GM18520 (cell line): Measurements from ENCODE around the gene NCOA3.

Source experiments
- ATAC-seq: cut with Tn5 transposase; IDR thresholded peaks from one replicate; pipeline ENCODE4 v1.9.1; 2021; ENCODE audit not compliant: unreplicated experiment

Gene NCOA3

DNA sequence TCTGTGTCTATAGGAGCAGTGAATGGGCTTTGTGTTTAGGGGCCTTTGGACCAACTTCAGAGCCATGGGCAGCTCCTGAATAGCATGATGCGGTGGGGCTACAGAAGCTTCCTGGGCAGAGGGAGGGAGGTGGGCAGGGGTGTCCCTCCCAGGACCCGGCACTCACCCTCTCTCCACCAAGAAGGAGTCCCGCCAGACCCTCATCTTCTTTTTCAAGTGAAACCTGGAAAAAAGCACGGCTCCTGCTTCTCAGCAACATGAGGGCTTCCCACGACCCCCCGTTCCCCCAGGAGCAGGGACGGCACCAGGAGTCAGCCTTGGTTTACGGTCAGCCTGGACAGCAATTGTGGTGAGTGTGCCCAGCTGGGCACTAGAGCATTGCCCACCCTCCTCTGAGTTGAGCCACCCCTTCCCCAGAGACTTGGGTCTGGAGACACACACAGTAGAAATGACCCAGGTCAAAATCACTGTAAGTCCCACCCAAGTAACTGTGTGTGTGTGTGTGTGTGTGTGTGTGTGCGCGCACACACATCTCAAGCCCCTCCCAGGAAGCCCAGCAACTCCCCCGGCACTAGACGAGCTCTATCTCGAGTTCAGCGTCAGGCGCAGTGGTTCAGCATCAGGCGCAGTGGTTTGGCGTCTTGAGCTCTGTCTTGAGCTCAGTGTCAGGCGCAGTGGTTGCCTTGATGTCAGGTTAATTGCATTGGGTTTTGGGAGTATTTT, 175.4 kb downstream of the NCOA3 start:
- no peak for ATAC-seq

DNA sequence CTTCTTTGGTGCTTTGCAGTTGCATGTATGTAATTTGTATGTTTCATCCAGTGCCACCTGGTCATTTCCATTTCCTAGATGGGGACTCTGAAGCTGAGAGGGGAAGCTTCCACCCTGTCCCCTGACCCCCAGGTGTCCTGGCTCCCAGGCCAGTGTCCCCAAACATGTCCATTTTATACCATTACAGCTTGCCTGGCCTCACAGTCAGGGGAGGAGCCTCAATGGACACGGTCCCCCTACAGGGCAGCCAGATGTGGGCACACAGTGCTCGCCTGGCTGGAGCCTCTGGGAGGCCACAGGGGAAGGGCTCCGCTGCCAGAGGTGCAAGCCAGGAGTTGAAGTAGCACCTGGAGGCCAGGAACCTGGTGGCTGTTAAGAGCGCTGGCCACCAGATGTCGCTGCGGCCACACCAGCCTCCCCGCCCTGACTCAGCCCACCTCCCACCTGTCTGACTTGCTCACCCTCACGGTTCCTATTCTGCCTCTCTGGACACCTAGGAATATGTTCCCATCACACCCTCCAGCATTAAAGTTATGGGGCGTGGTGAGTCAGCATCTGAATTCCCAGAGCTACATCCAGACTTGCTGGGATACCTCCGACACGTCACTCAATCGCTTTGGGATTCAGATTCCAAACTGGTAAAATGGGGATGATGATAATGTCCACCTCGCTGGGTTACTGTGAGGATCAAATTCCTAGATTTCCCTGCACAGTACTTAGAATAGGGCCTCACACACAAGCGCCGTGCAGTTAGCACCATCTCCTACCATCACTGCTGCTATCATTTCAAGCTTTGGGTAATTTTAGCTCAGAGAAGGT, 176.2 kb downstream of the NCOA3 start:
- no peak for ATAC-seq

DNA sequence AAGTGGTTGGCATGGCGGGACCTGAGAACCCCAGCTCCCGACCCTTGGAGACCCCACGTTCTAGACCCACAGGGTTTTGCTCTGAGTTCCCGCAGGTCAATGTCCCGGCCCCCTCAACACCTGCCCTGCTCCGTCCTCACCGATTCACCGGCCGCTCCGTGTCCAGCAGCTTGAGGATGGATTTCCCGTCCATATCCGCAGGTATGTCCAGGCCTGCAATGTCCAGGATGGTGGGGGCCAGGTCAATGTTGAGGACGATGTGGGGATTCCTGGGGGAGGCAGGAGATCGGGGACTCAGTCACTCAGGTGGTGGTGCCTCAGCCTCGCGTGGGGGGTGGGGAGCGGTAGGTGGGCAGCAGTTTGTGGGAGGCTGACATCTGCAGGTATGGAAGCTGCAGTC, 176.8 kb downstream of the NCOA3 start:
- no peak for ATAC-seq

DNA sequence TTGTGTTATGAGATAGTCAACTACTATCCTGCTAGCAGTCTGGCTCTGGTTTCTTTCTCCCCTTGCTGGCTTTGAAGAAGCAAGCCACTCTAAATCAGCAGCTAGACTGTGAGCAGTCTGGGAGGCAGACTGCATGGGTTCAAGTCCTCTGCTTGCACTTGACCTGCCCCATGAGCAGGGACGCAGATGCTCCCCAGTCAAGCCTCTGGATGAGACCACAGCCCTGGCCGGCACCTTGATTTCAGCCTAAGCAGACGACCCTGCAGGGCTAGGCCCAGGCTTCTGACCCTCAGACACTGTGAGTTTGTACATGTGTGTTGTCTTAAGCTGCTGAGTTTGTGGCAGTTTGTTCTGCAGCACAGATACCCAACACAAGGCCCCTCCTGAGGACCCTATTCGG, 177.8 kb downstream of the NCOA3 start:
- ATAC-seq = no peak

DNA sequence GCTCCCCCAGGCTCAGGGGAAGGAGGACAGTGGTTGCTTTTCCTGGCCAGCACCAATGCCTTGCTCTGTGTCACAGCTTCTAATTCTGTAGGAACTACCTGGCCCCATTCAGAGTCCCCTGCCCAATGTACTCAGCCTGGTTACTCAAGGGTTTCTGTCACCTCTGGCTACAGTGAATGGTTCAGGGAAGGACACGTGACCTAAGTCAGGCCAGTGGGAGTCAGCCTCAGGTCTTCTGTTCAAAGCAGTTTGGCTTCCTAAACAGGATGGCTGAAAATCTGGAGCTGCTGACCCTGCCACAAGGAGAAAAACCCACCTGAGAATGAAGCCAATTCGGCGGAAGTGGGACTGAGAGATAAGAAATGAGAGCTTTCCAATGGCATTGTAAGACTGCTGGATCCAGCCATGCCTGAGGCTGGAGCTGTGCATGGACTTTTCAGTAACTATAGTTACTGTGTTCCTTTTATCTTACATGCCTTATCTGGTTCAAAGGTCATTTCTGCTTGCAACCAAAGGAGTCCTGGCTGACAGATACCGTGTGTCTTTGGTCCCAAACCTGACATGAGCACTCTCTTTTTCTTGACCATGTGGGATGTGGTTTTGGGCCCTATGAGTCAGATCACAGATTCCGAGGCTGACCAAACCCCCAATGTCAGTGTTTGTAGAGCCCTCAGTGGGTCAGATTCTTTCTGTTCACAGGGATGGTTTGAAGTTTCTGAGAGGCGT, 179.3 kb downstream of the NCOA3 start:
- ATAC-seq = no peak

DNA sequence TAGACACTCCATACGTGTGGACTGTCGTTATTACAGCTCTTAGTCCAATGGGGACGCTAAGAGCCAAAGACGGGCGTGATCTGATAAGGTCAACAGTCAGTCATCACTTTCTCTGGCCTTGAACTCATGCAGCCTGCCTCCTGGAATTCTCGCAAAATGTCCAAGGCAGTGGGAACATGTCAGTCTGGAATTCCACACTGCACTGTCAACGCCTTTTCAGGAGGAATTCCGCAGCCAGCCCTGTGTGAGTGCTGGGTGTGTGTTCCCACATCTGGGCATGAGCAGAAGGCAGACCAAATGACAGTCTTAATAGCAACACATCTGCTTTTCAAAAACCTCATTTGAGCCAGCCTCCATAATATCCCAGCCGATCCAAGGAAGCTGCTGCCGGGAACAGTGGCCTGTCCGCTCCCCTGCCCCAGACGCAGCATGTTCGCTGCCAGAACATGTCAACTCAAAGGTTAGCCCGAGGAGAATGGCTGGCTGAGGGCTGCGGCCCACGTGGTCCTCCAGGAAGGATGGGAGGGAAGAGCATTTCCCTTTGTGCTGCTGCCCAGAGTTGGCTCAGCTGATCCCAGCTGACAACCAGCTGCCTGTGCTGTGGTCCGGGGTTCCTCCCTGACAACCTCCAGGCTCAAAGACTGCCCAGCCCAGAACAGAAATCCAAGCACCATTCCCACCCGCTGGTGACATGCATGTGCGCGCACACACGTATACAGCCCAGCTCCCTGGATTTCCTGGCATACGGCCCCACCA, 180.5 kb downstream of the NCOA3 start:
- ATAC-seq = no peak

DNA sequence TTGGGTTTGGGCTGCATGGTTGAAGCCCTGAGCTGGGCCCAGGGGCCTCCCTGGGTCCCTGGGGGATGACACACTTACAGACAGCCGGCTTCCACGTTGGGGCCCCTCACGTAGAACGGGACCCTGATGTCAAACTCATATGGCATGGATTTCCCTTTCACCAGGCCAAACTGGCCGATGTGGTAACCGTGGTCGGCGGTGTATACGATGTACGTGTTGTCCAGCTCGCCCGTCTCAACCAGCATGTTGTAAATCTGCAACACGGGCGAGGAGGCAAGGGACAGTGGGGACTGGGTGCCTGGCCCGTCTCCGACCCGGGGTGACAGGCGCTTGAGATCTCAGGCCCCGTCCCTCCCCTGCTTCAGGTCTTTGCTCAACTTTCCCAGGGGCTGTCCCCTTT, 181.2 kb downstream of the NCOA3 start:
- no peak for ATAC-seq

DNA sequence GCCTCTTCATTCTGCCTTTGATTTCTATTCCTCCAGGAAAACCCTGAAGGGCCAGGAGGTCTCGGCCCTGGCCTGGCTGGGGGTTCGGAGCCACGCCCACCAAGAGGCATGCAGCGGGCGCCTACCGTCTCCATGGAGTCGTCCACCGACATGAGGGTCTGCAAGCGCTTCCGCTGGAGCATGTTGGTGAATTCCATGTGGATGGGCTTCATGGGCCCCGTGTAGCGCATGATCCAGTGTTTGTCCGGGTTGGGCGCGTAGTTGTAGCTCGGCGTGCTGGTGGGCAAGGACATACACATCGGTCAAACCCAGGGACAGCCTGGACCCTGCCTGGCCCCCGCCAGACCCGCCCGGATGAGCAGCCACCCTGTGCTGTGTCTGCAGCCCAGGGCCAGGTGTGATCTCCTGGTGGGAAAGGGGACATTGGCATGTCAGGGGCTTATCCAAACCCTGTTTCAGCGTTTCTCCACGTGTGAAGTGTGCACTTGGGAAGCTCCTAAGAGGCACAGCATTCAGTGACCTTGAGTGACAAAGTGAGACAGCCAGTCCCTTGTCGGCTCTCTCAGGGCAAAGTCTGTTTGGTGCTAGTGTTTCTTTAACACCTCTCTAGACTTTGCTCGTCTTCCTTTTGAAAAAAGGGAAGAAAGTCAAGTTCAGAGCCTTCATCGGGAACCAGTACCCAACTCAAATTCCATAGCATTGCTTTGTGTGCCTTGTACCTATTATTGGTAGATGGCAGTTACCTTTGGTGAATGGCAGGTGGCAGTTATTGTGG, 182.8 kb downstream of the NCOA3 start:
- no peak for ATAC-seq

DNA sequence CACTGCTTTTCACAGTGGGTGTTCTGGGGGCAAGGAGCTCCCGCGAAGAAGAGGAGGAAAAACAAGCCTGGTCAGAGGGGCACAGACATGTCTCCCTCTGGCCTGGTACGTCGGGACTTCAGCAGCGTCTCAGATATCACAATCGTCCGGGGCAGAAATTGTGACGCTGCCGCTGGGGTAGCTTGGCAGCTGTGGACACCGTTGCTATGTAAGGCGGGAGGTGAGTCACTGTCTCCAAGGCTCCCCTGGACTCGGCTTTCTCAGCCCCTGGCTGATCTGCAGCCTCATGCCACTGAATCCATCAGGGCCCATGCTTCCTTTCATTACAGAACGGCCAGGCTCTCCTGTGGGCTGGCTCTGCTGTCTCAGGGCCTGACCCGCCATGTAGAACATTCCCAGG, 184.9 kb downstream of the NCOA3 start:
- ATAC-seq = no peak

DNA sequence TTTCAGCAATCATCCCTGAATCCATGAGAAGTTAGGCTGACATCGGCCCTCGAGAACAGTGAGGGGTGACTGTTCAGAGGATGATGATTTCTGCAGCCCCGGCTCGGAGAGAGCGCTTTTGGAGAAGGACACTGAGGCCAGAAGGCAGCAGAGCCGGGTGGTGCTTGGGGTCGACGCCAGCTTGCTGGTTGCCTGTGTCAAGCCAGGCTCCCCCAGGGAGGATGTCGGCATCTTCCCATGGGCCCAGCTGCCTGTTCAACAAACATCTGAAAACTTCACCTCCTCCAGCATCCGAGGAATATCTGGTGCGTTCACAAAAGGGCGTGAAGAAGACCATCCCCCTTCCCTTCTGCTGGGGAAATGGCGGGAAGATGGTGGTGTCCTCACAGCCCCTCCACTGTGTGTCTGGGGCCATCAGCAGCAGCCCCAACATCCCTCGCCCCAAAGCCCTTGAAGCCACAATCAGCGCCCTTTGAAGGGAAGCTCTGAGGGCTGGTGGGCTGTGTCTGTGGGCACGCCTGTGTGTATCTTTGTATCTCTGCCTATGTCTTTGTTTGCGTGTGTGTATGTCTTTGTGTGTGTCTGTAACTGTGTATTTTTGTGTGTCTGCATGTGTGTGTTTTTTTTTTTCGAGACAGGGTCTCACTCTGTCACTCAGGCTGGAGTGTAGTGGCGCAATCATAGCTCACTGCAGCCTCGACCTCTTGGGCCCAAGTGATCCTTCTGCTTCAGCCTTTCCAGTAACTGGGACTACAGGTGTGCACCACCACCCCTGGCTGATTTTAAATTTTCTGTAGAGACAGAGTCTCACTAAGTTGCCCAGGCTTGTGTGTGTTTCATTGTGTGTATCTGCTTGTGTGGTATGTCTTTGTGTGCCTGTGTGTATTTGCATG, 185.7 kb downstream of the NCOA3 start:
- no peak for ATAC-seq

DNA sequence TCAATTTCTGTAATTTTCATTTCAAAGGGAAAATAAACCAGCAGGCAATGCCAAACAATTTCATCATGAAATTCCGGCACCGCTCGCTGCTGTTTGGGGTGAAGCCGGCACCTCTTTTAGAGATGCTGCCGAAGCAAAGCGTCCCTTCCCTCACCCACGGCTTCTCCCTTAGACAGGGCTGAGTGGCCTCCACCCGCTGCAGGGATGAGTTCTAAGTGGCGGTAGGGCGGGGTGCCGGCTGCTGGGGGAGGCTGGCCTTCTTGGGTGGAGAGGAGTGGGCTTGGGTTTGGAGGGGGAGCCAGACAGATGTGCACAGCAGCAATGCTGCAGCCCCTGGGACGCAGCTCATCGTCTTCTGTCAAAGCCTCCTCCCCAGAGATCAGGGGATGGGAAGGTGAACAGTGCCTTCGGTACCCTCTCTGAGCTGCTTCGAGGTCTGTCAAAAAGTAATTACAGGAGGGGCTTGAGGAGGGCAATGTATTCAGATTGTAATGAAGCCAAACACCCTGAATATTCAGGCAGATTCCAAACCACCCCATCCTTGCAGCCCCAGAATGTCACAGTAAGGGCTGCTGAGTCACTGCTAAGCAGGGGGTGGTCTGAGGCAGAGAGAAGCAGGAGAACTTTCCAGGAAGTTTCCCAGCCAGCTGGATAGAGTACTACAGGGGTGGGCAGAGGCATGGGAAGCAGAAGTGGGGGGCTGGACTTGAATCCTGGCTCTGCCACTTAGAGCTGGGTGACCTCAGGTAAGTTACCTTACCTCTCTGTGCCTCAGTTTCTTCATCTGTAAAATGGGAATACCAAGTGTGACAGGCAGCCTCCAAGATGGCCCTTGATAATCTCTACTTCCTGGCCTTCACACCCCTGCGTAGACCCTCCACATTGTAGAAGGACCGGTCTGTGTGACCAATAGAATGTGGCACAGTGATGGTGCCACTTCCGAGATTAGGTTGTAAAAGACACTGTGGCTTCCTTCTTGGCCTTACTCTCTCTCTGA, 187.0 kb downstream of the NCOA3 start:
- no peak for ATAC-seq

DNA sequence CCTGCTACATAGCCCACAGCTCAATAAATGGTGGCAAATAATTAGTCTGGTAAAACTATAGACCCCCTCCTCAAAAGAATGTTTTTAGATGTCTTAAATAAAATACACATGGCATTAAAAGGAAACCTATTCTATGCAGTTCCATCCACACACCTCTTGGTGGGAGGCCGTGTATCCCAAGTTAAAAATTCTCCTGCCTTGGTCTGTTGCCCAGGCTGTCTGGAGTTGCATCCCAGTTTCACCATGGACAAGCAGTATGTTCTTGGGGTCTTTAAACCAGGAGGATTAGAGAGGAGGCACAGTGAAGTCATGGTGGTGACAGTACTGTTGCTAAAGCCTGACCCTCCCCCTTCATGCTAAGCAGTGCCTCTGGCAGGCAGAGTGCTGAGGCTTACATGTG, 188.0 kb downstream of the NCOA3 start:
- ATAC-seq = no peak

DNA sequence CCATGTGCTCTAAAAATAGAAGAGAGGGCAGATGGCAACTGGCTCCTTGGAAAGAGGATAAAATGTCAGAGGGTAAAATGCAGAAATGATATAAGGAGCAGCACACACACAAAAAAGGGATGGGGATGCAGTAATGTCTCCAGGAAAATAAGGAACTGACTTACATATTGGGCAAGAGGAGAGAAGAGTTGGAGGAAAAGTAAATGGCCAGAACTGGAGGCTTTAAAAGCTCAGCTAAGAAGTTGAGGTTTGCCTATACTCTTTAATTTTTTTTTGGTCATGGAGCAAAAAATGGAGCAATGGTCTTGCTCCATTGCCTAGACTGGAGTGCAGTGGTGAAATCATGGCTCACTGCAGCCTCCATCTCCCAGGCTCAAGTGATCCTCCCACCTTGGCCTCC, 189.9 kb downstream of the NCOA3 start:
- no peak for ATAC-seq

DNA sequence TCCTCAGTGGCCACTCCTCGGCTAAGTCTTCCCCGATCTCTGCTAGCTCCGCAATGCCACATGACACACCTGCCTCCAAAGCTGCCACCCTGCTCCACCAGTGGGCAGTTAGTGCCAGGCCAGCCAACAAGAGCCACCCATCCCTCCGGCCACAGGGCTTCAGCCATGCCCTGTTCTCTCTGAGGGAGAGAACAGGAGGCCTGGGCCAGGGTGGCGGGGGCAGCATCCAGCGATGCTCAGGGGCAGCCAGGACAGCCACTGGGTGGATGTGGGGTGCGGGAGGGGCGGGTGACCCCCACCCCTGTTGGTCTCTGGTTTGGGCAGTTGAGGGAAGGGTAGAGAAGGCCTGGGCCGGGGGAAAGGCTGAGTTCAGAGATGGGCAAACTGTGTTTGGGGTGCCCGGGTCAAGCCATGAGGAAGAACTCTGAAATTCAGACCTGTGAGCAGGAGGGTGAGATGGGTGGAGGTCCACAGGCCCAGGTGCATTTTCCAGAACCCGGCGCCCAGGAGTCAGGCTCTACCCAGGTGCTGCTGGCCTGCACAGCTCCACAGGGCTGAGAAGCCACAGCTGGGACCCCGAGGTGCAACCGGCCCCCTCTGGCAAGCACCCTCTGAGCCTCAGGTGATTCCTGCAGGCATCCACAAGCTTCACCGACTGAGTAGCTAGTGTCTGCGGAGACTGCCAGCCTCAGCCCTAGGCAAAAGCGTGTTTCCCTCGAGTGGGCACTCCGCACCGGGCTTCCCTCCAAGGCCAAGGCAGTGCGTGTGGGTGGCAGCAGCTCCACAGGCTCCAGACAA, 192.5 kb downstream of the NCOA3 start:
- ATAC-seq = no peak

DNA sequence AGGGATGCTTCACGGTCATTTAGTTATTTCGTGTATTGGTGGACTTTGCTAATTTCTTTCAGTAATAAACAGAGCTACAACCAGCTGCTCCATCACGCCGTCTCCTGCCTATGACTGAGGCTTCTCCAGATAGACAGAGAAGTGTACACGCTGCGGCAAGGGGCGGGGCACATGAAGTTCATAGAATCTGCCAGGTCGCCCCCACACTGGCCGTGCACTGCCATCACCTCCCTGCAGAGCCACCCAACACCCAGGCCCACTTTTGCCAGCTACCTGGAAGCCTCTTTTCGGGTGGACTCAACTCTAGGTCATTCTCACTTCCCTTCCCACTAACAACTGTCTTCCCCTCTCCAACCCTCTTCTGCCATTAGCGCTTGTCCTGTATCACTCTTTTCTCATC, 195.2 kb downstream of the NCOA3 start:
- ATAC-seq = no peak

DNA sequence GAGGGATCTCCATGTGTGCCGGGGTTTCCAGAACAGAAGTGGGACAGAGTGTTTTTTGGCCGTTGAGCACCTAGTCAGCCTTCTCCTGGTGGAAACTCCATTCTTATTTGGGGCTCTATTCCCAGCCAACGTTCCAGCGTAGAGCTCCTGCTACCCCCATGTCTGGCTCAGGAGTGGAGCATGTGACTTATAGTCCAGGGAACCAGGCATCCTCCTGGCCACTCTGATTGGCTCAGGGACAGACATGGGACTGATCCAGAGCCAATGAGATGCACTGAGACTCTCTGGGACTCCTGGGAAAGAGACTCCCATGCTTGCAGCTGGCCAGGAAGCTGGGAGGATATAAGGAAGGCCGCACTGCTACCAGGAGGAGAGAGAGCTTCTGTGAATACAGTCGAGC, 196.5 kb downstream of the NCOA3 start:
- no peak for ATAC-seq

DNA sequence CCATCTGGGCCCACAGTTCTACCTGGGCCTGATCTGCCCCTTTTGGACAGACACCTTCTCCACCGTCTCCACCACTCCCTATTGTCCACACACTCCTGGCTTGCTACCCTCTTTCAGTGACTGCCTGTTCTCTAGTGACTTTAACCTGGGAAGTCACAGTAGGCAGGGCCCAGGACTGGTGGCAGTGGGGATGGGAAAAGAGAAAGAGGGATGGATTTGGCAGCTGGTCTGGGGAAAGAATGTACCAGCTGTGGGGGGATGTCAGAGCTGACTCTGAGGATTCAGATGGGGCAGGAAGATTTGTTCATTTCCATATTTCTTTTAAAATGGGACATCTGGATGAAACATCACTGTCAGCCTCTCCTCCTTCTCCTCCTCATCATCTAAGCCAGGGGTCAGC, 198.1 kb downstream of the NCOA3 start:
- ATAC-seq = no peak
